HG02610 (cell line): ENCODE data around the gene SULT1C3.

Experiments used
- ATAC-seq: cut with Tn5 transposase; IDR thresholded peaks from one replicate; pipeline ENCODE4 v1.9.1; 2021; ENCODE audit warnings: mild to moderate bottlenecking, moderate library complexity; ENCODE audit not compliant: unreplicated experiment

SULT1C3 gene

DNA sequence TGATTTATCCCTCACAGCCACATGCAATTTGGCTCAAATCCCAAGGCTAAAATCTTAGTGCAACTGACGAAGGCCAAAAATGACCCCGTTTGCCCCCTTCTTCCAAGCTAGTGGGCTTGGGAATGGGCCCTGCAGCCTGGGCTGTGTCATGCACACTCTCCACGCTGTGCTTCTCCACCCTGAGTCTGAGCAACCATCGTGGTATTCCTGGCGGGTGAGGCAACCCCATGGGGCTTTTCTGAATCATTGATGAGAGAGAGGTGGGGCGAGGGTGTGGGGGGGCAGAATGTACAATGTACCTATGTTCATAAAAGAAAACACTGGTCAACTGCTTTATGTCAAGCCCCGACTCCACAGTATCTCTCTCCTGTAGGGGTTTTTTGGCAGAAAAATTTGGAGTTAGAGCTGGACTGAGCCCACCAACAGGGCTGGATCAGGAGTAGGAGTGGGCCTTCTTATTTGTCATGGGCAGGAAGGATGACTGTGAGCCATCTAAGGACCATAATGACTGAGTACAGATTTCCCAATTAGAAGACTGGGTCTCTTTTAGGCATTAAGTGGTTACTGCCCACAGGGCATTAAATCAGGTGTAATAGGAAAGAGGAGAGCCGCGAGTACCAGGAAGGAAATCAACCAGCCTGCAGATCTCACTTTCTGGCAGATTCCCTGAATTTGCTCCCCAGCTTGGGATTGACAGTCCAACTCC lies 57.8 kb downstream of the SULT1C3 start:
- no peak for ATAC-seq

DNA sequence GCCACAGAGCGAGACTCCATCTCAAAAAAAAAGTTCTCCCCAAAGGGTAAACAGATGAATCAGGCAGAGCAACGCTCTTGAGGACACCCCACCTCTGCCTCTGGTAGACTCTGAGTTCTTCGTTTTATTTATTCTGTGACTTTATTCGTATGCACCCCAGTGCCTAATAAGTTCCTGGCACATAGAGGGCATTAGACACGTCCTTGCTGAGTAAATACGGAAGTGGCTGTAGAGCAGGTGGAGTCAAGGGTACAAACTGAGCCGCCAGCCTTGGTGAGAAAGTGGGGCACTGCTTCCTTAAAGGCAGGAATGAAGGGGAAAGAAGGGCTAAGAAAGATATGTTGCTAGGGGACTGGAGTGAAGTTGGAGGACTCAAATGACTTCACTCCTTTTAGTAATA lies 61.8 kb downstream of the SULT1C3 start:
- ATAC-seq: no peak

DNA sequence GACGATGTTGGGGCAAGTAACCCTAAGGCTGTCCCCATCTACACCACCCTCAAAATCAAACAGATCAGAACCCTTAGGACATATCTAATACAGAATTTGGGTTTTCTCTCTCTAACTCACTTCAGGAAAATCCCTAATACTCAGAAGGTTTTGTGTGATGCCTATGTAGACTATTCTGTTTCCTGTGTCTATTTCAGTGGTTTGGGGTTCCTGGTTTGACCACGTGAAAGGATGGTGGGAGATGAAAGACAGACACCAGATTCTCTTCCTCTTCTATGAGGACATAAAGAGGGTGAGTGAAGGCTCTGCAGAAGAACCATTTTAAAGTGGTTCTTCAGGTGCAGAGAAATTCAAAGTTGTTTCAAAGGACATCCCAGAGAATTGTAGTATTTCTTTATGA lies 65.2 kb downstream of the SULT1C3 start:
- peak; percentile 88 for ATAC-seq

DNA sequence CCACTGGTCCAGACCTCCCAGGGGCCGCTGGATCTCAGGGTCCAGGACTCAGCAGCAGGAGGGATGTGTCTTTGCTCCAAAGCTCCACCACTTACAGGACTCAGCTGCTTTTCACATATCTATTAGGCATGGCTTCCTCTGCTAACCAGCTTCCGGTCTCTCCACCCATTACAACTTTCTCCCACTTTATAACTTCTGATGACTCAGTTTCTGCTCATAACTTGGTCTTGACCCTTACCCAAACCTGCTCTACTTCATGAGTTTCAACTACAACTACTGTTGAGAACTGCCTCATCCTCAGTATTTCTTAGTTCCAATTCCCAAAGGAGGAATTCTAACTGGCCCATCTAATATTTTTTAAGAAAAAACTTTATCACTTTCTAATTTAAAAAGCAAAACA lies 66.1 kb downstream of the SULT1C3 start:
- ATAC-seq: no peak

DNA sequence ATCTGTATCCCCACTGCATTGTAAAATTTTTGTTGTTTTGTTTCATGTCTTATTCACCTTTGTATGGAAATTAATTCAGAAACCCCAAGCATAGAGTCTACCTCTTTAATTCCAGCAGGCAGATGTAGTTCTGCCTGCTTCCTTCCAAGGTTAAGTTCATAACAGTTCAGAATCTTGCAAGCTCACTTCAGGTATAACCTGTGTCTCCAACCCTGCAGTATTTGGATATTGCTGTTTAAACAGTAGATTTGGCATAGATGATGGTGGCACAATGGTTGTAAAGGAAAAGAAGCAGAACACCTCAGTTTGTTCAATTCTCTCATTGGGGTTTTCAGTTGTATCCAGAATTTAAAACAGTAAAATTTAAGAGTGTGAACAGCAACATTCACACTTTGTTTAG lies 70.1 kb downstream of the SULT1C3 start:
- no peak for ATAC-seq
